CD4-positive, alpha-beta T cell treated with Interferon gamma for 1 hour (primary cell): Measurements from ENCODE around the gene BDH1.

Source experiments
- DNase-seq: peaks from one replicate; pipeline ENCODE4 v3.0.0-alpha.2; 2020

BDH1 gene

DNA sequence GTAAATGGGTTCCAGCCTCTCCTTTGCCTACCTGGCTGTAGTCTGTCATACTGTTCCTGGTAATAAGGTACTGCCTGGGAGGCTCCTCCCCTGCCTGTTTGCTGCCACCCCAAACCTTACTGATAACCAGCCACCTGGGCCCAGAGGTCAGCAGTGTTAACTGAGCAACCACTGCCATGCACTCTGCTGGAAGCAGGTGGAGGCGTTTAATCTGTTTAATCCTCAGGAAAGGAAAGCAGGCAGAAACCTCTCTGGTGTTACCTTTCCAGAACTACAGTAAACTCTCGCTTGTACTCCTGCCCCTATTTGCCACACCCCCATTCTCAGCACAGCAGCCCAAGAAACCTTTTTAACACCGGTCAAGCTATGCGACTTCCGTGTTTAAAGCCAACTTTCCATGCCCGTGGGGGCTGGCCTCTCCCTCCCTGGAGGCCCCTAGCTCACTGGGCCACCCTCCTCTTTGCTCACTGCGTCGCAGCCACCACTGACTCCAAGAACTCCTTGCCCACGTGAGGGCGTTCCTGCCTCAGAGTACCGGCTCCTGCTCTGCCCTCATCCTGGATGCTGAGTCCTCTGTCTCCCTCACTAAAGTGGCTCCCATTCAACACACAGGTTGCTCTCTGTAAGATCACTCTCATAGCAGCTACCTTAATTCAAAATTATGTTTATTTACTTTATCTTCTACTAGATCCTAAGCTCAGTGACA lies 8.3 kb downstream of the BDH1 start:
- DNase-seq, result no peak

DNA sequence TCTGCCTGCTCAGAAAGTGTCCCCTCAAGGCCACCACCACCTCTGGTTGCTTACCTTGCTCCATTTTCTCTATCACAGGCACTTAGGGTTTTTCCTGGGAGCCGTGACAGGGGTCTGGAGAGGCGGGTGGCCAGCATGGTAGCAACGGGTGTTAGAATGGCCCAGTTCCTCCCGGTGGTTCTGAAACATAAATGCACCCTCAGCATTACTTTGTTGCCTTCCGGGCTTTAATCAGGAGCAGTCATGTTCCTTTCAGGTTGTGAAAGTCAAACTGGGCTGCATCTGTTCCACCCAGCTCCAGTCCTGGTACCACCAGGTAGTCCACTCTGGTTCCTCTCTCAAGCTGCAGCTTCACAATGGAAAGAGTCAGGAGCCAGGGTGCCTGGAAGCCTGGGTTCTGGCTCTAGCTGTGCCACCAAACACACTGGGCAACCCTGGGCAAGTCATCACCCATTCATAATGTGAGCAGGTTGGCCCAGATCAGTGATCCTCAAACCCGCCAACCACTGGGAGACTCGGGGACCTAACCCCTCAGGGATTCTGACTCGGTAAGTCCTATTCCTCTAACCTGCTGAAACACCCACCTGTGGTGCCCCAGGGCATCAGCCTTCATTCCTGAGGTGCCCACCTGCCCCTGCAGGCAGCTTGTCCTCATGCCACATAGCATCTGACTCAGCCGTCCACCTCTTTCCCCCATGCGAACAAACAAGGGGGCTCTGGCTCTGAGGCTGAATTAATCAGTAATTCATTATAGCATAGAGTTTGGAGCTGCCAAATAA lies 9.3 kb downstream of the BDH1 start:
- no peak for DNase-seq

DNA sequence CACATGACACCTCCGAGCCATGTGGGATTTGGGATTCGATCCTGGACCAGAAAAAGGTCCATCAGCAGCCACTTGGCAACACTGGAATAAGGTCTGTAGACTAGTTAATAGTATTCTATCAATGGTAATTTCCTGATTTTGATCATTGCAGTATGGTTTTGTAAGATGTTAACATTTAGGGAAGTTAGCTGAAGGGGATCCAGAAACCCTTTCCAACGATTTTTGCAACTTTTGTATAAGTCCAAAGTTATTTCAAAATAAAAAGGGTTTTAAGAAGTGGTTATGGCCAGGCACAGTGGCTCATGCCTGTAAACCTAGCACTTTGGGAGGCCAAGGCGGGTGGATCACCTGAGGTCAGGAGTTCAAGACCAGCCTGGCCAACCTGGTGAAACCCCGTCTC lies 10.2 kb downstream of the BDH1 start:
- DNase-seq, result no peak

DNA sequence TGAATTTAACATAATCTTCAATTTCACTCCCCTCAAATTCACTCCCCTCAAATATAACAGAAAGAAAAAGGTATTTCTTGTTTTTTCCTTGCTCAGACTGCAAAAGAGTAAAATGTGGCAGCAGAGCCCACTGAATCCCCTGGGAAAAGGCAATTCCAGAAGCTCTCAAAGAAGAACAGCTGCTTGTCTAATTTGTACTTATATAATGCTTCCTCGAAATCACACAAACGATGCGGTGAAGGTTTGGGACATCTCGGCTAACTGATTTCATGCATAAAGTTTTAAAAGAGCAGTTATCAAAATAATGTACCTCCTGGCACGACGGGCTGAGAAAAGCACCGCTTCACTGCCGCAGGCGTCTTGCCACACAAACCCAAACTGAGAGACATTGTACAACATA lies 10.7 kb downstream of the BDH1 start:
- DNase-seq, result no peak

DNA sequence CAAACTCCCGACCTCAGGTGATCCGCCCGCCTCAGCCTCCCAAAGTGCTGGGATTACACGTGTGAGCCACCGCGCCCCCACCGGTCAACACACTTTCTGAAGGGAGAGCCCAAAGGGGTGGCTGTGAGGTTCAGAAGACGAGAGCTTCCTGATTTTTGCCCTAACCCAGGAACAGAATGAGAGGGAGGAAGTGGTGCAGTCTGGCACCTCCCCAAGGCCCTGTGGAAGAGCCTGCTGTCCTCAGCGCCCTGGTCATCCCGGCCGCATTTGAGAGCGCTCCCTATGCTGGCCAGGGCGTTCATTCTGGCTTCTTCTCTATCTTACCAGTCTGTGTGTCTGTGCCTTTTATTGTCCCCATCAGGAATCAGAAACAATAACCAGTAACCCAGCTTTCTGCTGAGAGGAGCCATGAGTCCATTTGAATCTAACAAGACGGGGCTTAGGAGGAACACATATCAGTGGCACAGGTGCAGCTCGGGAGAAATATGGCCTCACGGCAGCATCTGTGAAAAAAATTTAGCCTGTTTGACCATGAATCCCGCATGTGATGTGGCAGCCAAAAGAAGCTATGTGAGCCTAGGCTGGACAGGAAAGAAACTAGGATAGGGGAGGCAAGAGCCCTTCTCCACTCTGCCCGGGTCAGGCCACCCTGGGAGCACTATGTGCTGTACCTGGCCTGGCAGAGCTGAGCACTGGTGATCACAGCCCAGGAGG lies 12.9 kb downstream of the BDH1 start:
- no peak for DNase-seq

DNA sequence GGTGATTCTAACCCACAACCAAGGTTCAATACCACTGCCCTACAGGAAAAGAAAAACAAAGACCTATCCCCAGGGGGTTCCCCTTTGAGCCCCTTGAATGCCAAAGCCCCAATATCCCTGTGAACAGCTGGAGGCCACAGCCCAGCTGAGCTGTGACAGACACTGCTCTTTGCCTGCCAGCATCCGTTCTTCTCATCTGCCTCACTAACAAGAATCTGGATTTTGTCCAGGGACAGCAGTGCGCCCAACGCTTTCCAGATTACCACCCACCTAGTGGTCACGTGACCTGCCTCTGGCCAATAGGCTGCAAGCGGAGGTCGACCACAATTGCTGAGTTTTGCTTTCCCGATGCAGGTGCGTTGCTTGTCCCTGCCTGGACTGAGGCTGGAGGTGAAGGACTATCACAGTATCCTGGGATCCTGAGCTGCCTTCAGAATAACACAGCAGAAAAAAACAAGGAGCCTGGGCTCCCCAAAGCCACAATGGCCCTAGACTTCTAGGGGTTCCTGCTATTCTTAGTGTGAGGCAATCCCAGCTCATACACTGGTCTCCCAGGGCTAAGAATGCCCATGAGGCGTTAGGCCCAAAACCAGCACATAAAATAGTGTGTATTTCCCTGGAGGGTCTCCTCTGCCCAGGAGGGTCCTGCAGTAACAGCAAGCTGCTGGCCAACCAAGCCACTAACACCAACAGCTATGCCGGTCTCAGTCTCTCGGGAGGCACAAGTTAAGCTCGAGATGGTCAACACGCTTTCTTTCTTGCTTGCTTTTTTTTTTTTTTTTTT lies 13.8 kb downstream of the BDH1 start:
- DNase-seq, result no peak

DNA sequence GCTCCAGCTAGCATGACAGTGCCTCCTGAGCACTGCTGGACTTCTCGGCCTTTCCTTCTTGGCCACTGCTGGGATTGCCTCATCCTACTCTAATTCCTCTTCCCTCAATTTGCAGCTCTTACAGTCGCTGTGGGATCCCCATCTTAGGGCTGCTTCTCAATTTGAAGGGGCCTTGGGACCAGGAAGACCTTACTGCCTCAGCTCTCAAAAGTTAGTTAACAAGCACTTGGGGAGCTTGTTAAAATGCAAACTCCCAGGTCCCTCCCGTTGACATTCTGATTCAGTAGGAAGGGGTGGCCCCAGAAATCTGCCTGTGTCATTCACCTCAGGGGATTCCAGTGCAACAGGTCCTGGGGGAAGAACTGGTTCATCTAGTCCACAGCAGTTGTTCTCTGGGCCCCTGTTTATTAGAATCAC lies 14.8 kb downstream of the BDH1 start:
- DNase-seq, result no peak

DNA sequence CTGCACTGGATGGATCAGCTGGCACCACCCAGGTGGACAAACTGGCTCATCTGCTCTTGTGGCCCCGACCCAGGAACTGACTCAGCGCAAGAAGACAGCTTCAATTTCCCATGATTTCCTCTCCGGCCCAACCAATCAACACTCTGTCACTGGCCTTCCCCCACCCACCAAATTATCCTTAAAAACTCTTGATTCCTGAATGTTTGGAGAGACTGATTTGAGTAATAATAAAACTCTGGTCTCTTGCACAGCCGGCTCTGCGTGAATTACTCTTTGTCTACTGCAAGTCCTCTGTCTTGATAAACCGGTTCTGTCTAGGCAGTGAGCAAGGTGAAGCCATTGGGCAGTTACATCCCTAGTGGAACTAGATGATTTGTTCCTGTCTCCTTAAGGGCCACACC lies 16.1 kb downstream of the BDH1 start:
- no peak for DNase-seq

DNA sequence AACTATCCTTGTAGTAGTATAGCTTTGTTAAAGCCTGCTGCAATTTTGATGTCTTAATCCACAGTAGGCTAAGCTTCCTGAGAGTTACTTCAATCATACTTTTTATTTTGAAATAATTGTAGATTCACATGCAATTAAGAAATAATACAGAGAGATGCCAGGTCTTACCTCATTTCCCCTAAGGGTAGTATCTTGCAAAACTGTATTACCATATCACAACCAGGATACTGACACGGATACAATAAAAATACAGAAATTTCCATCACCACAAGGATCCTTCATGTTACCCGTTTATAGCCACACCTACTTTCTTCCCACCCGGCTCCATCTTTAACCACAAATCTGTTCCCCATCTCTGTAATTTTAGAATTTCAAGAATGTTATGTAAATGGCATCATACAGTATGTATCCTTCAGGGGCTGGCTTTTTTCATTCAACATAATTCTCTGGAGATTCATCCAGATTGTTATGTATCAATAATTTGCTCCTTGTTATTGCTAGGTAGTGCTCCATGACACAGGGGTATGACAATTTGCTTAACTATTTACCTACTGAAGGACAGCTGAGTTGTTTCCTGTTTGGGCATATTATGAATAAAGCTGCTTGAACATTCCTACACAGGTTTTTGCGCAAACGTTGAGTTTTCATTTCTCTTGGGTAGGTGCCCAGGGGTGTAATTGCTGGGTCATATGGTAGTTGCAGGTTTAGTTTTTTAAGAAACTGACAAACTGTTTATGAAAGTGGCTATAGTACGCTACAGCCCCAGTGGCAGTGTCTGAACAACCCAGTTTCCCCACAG lies 21.6 kb downstream of the BDH1 start:
- DNase-seq, result no peak

DNA sequence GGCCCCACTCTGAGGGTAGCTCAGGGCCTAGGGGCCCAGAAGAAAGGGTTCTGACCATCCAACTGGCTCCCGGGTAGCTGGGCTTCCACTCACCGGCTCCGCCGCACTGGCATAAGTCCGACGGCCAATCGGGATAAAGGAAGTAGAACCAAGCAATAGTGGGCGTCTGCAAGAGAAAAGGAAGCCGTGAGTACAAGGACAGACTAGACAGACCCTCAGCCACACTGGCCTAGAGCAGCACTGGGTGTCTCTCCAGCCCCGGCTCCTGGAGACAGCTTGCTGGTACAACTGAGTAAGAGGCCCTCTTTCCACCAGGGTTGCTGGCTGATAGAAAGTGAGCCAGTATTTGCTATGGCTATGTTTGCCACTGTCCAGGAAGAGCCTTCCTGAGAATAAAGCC lies 22.4 kb downstream of the BDH1 start:
- no peak for DNase-seq

DNA sequence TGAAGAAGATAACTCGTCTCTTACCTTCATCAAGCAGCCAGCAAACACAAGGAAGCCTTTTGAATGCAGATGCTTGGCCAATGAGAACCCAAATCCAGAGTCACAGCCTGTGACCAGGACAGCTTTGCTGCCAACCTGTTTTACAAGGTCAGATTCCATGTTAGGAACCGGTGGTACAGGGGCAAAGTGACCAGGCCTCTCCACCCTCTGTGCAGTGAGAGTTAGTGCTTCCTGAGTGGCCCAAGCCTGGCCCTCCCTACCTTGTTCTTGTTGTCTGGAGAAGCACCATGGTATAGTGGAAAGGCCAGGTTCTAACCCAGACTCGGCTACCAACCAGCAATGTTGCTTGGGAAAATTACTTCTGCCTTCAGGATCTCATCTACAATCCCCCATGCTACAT lies 23.4 kb downstream of the BDH1 start:
- no peak for DNase-seq

DNA sequence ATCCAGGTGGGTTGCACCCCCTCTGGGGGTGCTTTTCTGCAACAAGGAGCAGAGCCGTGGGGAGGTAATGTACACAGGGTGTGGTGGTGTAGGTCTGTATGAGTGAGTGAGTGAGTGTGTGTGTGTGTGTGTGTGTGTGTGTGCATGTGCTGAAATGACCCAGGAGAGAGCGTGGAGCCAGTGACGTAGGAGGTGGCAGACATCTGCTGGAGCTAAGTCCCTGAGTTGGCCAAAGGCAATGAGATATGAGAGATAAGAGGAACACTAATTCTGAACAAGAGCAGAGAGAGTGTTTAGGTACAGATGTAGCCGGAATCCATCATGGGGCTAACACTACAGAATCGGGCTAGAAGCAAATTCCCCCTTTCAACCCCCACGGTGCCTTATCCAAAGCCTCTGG lies 27.6 kb downstream of the BDH1 start:
- DNase-seq, result no peak

DNA sequence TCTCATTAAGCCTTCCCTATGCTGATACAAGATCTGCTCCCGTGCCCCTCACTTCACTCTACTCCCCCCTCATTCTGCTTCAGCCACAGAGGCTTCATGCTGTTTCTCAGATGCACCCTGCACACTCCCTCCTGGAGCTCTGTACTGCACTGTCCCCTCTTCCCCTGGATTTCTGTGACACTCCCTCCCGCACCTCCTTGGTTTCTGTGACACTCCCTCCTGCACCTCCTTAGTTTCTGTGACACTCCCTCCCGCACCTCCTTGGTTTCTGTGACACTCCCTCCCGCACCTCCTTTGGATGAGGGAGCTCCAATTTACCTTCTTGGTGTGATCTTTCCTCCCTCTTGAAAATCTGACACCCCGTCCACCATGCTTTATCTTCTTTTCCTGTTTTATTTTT lies 28.2 kb downstream of the BDH1 start:
- DNase-seq, result no peak

DNA sequence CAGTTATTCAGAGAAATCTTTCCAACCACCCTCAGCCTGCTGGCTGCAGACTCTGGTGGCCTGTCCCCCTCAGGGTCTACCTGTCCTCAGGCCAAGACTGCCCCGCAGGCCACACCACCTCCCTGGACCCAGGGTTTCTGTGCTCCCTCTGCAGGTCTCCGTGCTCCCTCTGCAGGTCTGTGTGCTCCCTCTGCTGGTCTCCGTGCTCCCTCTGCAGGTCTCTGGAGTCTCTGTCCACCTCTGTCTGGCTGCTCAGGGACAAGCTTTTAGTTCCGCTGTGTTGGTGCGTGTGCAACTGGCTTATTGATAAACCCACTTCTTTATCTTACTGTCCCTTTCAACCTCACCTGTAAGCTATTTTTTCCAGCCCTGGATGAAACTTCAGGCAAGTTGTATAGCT lies 30.1 kb downstream of the BDH1 start:
- DNase-seq, result no peak

DNA sequence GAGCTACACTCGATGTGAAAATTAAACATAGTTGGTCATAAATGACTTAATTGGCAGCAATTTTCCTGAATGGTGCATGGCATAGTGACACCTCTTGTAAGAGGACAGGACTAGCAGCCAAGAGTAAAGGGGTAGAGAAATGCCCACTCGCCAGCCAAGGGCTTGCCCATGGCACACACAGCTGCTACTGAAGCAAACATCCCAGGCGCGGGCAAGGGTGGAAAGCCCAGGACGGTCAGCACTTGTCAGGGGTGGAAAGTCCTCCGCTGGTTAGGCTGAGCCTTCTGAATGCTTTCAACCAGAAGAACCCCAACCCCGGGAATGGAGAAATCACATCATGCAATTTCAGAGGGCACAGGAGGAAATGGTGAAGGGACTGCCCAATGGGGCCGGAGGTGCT lies 31.6 kb downstream of the BDH1 start:
- DNase-seq, result no peak

DNA sequence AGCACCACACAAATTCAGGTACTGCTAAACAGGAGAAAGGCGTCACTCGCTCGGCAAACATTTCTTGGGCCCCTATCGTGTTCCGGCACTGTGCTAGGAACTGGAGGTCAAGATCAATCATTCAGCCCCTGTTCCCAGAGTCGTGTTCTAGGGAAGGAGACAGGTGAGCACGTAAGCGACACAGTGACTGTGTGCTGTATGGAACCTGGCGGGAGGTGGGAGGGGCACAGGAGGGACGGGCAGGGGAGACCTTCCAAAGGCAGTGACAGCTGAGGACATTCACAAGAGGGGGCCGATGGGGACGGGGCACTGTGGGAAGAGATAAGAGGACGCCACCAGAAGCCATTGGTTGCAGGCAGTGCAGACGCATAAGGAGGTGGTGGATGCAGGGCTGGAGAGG lies 32.2 kb downstream of the BDH1 start:
- no peak for DNase-seq

DNA sequence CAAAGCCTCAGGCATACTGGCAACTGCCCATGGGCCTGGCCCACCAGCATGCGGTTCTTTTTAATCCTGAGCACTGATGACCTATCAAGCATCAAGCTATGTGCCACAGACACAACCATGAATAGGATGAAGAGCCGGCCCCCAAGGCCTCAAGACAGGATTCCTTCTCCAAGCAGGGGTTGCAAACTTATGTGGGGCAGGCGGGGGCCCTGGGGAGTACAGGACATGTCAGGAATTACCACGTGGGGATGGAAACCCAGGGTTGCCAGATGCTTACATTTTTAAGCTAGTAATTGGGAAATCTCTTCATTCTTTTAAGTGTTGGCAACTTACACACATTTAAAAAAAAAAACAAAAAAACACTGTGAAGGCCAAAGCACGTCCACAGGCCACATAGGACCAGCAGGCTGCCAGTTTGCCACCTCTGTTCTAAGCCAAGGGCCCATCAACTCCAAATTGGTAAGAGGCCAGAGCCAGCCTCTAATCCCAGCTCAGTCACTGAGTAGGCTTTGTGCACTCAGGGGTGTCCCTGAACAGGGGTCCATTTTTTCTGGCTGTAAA lies 32.8 kb downstream of the BDH1 start:
- no peak for DNase-seq

DNA sequence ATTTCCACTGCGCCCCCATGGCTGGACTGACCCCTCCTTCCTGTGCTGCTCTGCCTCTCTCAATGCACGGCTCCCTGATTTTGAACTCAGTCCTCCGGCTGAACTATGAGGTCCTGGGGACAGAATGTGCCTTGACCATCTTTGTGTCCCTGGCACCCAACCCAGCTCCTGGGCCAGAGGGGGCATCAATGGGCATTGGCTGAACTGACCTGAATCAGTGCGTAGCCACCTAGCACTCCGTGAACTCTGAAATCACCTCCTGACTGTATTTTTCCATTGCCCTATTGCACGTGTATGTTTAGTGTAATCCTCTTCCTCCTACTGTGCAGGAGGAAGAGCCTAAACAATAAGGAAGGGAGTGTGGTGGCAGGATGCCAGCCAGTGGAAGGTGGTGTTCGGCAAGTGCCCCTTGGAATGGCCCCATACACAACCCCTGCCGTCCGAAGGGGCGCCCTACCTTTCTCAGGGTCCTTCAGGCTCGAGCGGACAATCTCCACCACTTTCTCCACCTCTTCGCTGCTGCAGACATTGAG lies 33.5 kb downstream of the BDH1 start:
- no peak for DNase-seq

DNA sequence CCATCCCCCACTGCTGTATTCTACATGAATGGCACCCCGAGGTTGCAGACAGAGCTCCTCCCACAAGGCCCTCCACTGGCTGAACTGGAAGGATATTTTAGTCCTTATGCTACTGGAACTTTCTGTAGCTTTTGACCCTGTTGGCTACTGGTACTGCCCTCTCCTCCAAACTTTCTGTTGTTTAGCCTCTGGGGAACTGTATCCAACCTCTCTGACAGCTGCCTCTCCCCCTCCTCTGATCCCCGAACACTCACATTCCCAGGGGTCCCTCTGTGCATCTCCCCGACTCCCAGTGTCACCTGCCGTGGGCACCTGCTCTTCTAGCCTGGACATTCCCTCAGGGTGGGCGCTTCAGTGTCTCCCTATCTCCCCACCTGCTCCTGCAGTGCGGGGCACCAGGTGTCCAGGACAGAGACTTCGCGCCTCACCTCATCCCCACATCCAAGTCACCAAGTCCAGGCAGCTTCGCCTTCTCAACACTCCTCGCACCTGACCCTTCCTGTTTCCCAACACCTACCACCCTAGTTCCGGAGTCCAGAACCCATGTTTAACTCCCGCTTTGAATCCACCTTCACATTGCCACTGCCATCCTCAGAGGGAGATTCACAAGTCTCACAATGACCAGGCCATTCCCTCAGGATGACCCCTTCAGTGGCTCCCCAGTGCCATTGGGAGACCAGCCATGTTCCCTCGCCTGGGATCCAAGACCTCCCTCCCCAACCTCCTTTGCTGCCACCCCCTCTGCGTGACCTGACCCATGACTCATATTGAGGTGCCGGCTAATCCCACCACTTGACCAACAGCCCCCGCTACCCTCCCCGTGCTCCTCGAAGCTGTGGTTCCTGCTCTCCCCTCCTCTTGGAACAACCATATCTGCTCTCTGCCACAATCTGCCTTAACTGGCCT lies 34.2 kb downstream of the BDH1 start:
- no peak for DNase-seq
